Astrocyte (in vitro differentiated cells and primary cell): Measurements from ENCODE around the gene ANKRD30BL.
"Not testable (repeated sequence)": the region's sequence is repeated elsewhere in the genome, so short reads cannot be mapped to it uniquely, and the experiment has no call there.

Experiments used
- CTCF ChIP-seq: IDR thresholded peaks from 2 replicates; pipeline ENCODE4 v1.5.1; 2011; ENCODE audit warnings: low read depth, mild to moderate bottlenecking, inconsistent platforms, low read length, moderate library complexity; ENCODE audit not compliant: insufficient read depth
- EZH2 ChIP-seq: IDR thresholded peaks from 2 replicates; pipeline ENCODE4 v1.6.1; 2012; ENCODE audit warnings: mild to moderate bottlenecking, low read length, inconsistent platforms; ENCODE audit not compliant: insufficient read depth

- not testable (repeated sequence) for TF ChIP-seq CTCF, EZH2
Observed at GRCh38 chr2:132161161-132162124, at the start of gene ANKRD30BL.
